Measurements from ENCODE around the gene CFAP141. TPM values are rescaled to one million over a fixed set of nuclear protein-coding genes. Genes with fewer than 3 reads are reported as not detected.
A peak's percentile ranks its signal among the peaks of the same experiment; 100 is the strongest.

The CFAP141 gene
- polyA plus RNA-seq, 2 of the 4 experiments (the other 2 are of a cell fraction), result not detected

DNA sequence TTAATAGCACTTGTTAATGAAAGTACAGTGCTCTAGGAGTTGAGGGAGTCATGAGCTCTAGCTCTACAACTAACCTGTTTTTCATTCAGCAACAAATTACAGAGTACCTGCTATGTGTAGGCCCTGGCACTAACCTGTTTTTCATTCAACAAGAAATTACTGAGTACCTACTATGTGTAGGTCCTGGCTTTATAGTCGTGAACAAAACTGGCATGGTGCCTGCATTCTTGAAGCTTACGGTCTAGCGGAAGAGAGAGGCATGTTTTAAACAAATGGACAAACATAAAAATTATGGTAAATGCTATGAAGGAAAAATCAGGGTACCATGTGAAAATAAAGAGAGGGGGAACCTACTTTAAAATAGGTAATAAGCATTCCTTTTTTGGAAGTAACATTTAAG, 12.4 kb upstream of the CFAP141 start:
- Histone ChIP-seq H3K4me1 (peaks cover 52% of the 10 kb centered on the region), H3K4me3 (peak overlapping the region; percentile 98), H3K27ac (peak overlapping the region in 1 of 2 experiments; percentile 99; a peak in 2 of 6 replicates), H3K4me2 (peak overlapping the region; percentile 71), H3K9me3 (no peaks in the 10 kb centered on the region)
- WGBS (ENCODE audit: missing lambda C conversion rate), result 62% methylated on average over 3 of the region's 3 CpGs
- CTCF ChIA-PET, result interaction anchor here (1.0 to 1.4 kb wide), 4 partner anchors 19 to 117 kb away, joined by 3 to 4 read pairs (median 3); no protein-coding TSS in a partner anchor
- FAIRE-seq (no peak), DNase-seq (ENCODE audit: low read depth in 1 of 2, low spot score in 1 of 2) (no peak), ATAC-seq (no peak)
- TF ChIP-seq NR3C1 (IDR thresholded peaks at IDR 0.05), result no peak
- TF ChIP-seq FOXS1 (CRISPR knock-in tag; IDR thresholded peaks at IDR 0.05), result no peak
- POLR2A ChIA-PET, result interaction anchor here (0.9 to 2.6 kb wide), 2 partner anchors 9 to 228 kb away, joined by 4 to 8 read pairs; partner anchors contain the start of gene RPS27

DNA sequence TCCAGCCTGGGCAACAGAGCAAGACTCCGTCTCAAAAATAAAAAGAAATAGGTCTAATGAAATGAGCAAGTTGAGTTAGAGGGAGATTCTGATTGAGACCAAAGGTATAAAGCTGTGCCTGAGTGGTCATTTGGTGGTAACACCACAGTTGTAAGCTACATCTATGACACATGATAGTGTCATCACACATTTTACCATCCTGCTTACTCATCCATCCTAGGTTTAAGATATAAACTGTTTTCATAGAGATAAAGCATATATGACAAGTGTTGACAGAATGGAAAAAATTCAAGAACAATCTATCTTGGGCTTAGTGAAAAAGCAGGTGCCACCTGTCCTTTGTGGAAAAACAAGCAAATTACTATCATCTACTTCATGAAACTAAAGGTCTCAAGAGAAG, 7.1 kb upstream of the CFAP141 start:
- 100% methylated on average over 1 of the region's 1 CpG for WGBS (ENCODE audit: missing lambda C conversion rate)
- no peak for FAIRE-seq
- H3K9me3 ChIP-seq, result no peaks in the 10 kb centered on the region
- ChIA-PET CTCF (interaction anchor here (1.2 to 4.3 kb wide), 2 partner anchors 11 to 15 kb away, joined by 3 to 22 read pairs; no protein-coding TSS in a partner anchor), POLR2A (no interaction called here)
- no peak overlapping the region for H3K4me3 ChIP-seq
- no peak overlapping the region for H3K4me2 ChIP-seq
- no peak overlapping the region for H3K27ac ChIP-seq
- peak; percentile 34; the same call in 1 of the 2 replicates for TF ChIP-seq JUNB (IDR thresholded peaks at IDR 0.05)
- no peak for TF ChIP-seq EHMT2 (IDR thresholded peaks at IDR 0.05; ENCODE audit: low read depth)
- TF ChIP-seq FOSL2 (IDR thresholded peaks at IDR 0.05), result 0 out of 2 replicates have a peak, but pooled peaks have one; percentile 24
- TF ChIP-seq FOSL2 (CRISPR knock-in tag; IDR thresholded peaks at IDR 0.05), result peak; percentile 55
- DNase-seq (ENCODE audit: low read depth in 1 of 2, low spot score in 1 of 2), result peak in 1 of 2 experiments; percentile 43
- ATAC-seq, result peak; percentile 55 to 84
- peaks cover 29% of the 10 kb centered on the region; the same call in 2 of the 3 replicates for H3K4me1 ChIP-seq

DNA sequence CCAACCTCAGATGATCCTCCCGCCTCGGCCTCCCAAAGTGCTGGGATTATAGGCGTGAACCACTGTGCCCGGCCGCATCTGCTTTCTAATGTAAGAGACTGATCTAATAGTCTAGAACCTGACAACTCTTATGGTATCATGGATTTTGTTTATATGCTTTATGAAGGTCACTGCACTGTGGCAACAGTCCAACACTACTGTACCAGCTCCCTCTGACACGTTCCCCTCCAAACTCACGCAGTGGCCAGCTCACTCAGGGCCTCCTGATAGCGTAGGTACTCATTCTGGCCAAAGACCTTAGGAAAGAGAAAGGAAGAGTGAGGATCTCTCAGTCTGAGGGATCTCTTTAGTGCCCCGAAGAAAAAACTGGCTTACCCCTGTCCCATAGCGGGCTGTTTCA, 6.0 kb upstream of the CFAP141 start:
- ATAC-seq, result no peak
- Histone ChIP-seq H3K4me1 (peaks cover 23% of the 10 kb centered on the region; the same call in 2 of the 3 replicates), H3K4me2 (no peak overlapping the region), H3K27ac (no peak overlapping the region), H3K4me3 (no peak overlapping the region), H3K9me3 (no peaks in the 10 kb centered on the region)
- FAIRE-seq, result no peak
- WGBS (ENCODE audit: missing lambda C conversion rate), result 93% methylated on average over 10 of the region's 10 CpGs
- POLR2A ChIA-PET, result no interaction called here
- TF ChIP-seq JUN (IDR thresholded peaks at IDR 0.05) (no peak), CHD4 (IDR thresholded peaks at IDR 0.05; ENCODE audit: borderline replicate concordance) (no peak), JUNB (IDR thresholded peaks at IDR 0.05) (no peak), GATA3 (IDR thresholded peaks at IDR 0.05; ENCODE audit: borderline replicate concordance) (no peak), KDM5A (IDR thresholded peaks at IDR 0.05) (no peak), FOSL2 (IDR thresholded peaks at IDR 0.05) (no peak), FOSL2 (CRISPR knock-in tag; IDR thresholded peaks at IDR 0.05) (no peak)
- TF ChIP-seq, protein P1, sequence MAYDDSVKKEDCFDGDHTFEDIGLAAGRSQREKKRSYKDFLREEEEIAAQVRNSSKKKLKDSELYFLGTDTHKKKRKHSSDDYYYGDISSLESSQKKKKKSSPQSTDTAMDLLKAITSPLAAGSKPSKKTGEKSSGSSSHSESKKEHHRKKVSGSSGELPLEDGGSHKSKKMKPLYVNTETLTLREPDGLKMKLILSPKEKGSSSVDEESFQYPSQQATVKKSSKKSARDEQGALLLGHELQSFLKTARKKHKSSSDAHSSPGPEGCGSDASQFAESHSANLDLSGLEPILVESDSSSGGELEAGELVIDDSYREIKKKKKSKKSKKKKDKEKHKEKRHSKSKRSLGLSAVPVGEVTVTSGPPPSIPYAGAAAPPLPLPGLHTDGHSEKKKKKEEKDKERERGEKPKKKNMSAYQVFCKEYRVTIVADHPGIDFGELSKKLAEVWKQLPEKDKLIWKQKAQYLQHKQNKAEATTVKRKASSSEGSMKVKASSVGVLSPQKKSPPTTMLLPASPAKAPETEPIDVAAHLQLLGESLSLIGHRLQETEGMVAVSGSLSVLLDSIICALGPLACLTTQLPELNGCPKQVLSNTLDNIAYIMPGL (CRISPR knock-in tag; IDR thresholded peaks at IDR 0.05; ENCODE audit: borderline replicate concordance), result no peak
- no peak for DNase-seq (ENCODE audit: low read depth in 1 of 2, low spot score in 1 of 2)
- CTCF ChIA-PET, result interaction anchor here (0.5 to 4.3 kb wide), 2 partner anchors 14 to 98 kb away, joined by 3 to 22 read pairs; no protein-coding TSS in a partner anchor

DNA sequence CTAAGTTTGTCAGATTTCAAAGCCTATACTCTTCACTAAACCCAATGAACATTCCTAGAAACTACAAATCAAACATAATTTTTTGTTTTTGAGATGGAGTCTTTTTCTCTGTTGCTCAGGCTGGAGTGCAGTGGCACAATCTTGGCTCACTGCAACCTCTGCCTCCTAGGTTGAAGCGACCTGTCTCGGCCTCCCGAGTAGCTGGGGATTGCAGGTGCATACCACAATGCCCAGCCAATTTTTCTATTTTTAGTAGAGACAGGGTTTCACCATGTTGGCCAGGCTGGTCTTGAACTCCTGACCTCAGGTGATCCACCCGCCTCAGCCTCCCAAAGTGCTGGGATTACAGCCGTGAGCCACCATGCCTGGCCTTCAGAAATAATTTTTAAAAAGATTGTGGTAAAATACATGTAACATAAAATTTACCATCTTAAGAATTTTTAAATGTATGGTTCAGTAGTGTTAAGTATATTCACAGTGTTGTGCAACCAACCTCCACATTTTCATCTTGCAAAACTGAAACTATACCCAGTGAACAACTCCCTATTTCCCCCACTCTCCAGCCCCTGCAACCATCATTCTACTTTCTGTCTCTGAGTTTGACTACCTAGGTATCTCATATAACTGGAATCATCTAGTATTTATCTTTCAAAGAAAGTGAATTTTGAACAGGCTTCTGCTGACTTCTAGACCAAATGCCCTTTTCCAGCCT, 2.7 kb upstream of the CFAP141 start:
- Histone ChIP-seq H3K4me3 (no peak overlapping the region), H3K9me3 (no peaks in the 10 kb centered on the region), H3K4me2 (no peak overlapping the region), H3K4me1 (peaks cover 6% of the 10 kb centered on the region; the same call in 2 of the 3 replicates), H3K27ac (no peak overlapping the region)
- 96% methylated on average over 5 of the region's 5 CpGs for WGBS (ENCODE audit: missing lambda C conversion rate)
- DNase-seq (ENCODE audit: low read depth in 1 of 2, low spot score in 1 of 2) (no peak), ATAC-seq (no peak), FAIRE-seq (no peak)
- TF ChIP-seq FOXS1 (CRISPR knock-in tag; IDR thresholded peaks at IDR 0.05) (no peak), HOXB5 (CRISPR knock-in tag; IDR thresholded peaks at IDR 0.05) (no peak), RARB (CRISPR knock-in tag; IDR thresholded peaks at IDR 0.05) (no peak), POLR2AphosphoS2 (conservative IDR thresholded peaks at IDR 0.05; ENCODE audit: low read length) (no peak), CHD2 (IDR thresholded peaks at IDR 0.05; ENCODE audit: low read length, partially characterized antibody) (no peak), CBX8 (IDR thresholded peaks at IDR 0.05) (no peak), ZNF302 (CRISPR knock-in tag; IDR thresholded peaks at IDR 0.05) (no peak)
- TF ChIP-seq, protein P2, sequence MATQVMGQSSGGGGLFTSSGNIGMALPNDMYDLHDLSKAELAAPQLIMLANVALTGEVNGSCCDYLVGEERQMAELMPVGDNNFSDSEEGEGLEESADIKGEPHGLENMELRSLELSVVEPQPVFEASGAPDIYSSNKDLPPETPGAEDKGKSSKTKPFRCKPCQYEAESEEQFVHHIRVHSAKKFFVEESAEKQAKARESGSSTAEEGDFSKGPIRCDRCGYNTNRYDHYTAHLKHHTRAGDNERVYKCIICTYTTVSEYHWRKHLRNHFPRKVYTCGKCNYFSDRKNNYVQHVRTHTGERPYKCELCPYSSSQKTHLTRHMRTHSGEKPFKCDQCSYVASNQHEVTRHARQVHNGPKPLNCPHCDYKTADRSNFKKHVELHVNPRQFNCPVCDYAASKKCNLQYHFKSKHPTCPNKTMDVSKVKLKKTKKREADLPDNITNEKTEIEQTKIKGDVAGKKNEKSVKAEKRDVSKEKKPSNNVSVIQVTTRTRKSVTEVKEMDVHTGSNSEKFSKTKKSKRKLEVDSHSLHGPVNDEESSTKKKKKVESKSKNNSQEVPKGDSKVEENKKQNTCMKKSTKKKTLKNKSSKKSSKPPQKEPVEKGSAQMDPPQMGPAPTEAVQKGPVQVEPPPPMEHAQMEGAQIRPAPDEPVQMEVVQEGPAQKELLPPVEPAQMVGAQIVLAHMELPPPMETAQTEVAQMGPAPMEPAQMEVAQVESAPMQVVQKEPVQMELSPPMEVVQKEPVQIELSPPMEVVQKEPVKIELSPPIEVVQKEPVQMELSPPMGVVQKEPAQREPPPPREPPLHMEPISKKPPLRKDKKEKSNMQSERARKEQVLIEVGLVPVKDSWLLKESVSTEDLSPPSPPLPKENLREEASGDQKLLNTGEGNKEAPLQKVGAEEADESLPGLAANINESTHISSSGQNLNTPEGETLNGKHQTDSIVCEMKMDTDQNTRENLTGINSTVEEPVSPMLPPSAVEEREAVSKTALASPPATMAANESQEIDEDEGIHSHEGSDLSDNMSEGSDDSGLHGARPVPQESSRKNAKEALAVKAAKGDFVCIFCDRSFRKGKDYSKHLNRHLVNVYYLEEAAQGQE (IDR thresholded peaks at IDR 0.05), result no peak
- TF ChIP-seq, protein P3, sequence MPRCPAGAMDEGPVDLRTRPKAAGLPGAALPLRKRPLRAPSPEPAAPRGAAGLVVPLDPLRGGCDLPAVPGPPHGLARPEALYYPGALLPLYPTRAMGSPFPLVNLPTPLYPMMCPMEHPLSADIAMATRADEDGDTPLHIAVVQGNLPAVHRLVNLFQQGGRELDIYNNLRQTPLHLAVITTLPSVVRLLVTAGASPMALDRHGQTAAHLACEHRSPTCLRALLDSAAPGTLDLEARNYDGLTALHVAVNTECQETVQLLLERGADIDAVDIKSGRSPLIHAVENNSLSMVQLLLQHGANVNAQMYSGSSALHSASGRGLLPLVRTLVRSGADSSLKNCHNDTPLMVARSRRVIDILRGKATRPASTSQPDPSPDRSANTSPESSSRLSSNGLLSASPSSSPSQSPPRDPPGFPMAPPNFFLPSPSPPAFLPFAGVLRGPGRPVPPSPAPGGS (IDR thresholded peaks at IDR 0.05), result no peak
- TF ChIP-seq, protein P4, sequence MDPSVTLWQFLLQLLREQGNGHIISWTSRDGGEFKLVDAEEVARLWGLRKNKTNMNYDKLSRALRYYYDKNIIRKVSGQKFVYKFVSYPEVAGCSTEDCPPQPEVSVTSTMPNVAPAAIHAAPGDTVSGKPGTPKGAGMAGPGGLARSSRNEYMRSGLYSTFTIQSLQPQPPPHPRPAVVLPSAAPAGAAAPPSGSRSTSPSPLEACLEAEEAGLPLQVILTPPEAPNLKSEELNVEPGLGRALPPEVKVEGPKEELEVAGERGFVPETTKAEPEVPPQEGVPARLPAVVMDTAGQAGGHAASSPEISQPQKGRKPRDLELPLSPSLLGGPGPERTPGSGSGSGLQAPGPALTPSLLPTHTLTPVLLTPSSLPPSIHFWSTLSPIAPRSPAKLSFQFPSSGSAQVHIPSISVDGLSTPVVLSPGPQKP (IDR thresholded peaks at IDR 0.05; ENCODE audit: low read depth, low read length), result no peak
- ChIA-PET CTCF (interaction anchor here (1.4 to 1.9 kb wide), 2 partner anchors 10 to 63 kb away, joined by 3 to 22 read pairs; no protein-coding TSS in a partner anchor), POLR2A (interaction anchor here (2.5 kb wide), 1 partner anchor 11 kb away, joined by 8 read pairs; the partner anchor contains the start of gene UBAP2L)

Data from A549 (cell line).